ENCODE data around the gene CDS2. TPM values are rescaled to one million over a fixed set of nuclear protein-coding genes. Genes with fewer than 3 reads are reported as not detected.

The CDS2 gene
- polyA plus RNA-seq, 2 of the 4 experiments (the other 2 are of a cell fraction), result 44.0 to 106 TPM

GRCh38 chr20:5177071-5177470 lies 50.3 kb downstream of the CDS2 start:
- 90% methylated on average over 6 of the region's 6 CpGs for WGBS (ENCODE audit: missing lambda C conversion rate)
- Histone ChIP-seq H3K4me1 (0 out of 3 replicates have a peak, but pooled peaks cover 10% of the 10 kb centered on the region), H3K4me3 (no peak overlapping the region), H3K27ac (no peak overlapping the region), H3K4me2 (no peak overlapping the region), H3K9me3 (no peaks in the 10 kb centered on the region)
- DNase-seq (ENCODE audit: low read depth in 1 of 2, low spot score in 1 of 2), result no peak
- ChIA-PET POLR2A (no interaction called here), CTCF (interaction anchor here (1.1 to 1.7 kb wide), 2 partner anchors 16 to 28 kb away, joined by 3 to 4 read pairs; no protein-coding TSS in a partner anchor)
- no peak for FAIRE-seq
- ATAC-seq, result no peak
- TF ChIP-seq BHLHE40 (IDR thresholded peaks at IDR 0.05; ENCODE audit: low read depth, low read length), result no peak
- TF ChIP-seq GATA3 (IDR thresholded peaks at IDR 0.05; ENCODE audit: borderline replicate concordance), result no peak
- TF ChIP-seq ZC3H11A (IDR thresholded peaks at IDR 0.05), result no peak
- TF ChIP-seq, protein P1, sequence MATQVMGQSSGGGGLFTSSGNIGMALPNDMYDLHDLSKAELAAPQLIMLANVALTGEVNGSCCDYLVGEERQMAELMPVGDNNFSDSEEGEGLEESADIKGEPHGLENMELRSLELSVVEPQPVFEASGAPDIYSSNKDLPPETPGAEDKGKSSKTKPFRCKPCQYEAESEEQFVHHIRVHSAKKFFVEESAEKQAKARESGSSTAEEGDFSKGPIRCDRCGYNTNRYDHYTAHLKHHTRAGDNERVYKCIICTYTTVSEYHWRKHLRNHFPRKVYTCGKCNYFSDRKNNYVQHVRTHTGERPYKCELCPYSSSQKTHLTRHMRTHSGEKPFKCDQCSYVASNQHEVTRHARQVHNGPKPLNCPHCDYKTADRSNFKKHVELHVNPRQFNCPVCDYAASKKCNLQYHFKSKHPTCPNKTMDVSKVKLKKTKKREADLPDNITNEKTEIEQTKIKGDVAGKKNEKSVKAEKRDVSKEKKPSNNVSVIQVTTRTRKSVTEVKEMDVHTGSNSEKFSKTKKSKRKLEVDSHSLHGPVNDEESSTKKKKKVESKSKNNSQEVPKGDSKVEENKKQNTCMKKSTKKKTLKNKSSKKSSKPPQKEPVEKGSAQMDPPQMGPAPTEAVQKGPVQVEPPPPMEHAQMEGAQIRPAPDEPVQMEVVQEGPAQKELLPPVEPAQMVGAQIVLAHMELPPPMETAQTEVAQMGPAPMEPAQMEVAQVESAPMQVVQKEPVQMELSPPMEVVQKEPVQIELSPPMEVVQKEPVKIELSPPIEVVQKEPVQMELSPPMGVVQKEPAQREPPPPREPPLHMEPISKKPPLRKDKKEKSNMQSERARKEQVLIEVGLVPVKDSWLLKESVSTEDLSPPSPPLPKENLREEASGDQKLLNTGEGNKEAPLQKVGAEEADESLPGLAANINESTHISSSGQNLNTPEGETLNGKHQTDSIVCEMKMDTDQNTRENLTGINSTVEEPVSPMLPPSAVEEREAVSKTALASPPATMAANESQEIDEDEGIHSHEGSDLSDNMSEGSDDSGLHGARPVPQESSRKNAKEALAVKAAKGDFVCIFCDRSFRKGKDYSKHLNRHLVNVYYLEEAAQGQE (IDR thresholded peaks at IDR 0.05), result no peak
- no peak for TF ChIP-seq RAD21 (conservative IDR thresholded peaks at IDR 0.05 in 1 of 2, IDR thresholded peaks at IDR 0.05 in 1 of 2)

DNA sequence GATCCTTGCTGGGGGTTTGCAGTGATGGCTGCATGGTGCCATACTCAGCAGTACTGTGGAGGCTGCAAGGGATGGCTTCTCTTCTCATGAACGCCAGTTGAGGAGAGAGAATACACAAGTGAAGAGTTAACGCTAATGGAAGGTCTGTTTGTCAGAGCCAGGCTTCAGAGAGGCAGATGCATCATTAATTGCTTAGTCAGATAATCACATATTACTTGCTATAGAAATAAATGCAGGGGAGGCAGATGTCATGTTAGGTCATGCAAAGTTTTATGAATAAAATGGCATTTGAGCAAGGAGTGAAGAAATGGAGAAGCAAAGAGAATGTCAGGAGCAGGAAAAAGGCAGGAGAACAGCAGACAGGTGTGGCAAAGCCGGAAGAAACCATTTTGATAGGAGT lies 51.2 kb downstream of the CDS2 start:
- WGBS (ENCODE audit: missing lambda C conversion rate), result 90% methylated on average over 3 of the region's 3 CpGs

GRCh38 chr20:5180421-5180820 lies 53.6 kb downstream of the CDS2 start:
- Histone ChIP-seq H3K4me3 (no peak overlapping the region), H3K4me2 (no peak overlapping the region), H3K9me3 (no peaks in the 10 kb centered on the region), H3K4me1 (0 out of 3 replicates have a peak, but pooled peaks cover 10% of the 10 kb centered on the region), H3K27ac (no peak overlapping the region)
- ATAC-seq (no peak), FAIRE-seq (no peak), DNase-seq (ENCODE audit: low read depth in 1 of 2, low spot score in 1 of 2) (no peak)
- CTCF ChIA-PET, result interaction anchor here (0.6 to 6.0 kb wide), 9 partner anchors 12 to 268 kb away, joined by 3 to 56 read pairs (median 6); partner anchors contain the start of gene CDS2
- 83% methylated on average over 1 of the region's 1 CpG for WGBS (ENCODE audit: missing lambda C conversion rate)
- POLR2A ChIA-PET, result no interaction called here
- TF ChIP-seq HOXB13 (CRISPR knock-in tag; IDR thresholded peaks at IDR 0.05; ENCODE audit: low read depth) (no peak), CBX2 (IDR thresholded peaks at IDR 0.05; ENCODE audit: borderline replicate concordance, low read depth) (no peak), RAD21 (conservative IDR thresholded peaks at IDR 0.05 in 1 of 2, IDR thresholded peaks at IDR 0.05 in 1 of 2) (no peak), E2F6 (IDR thresholded peaks at IDR 0.05; ENCODE audit: borderline replicate concordance, low read depth) (no peak), FOSL2 (IDR thresholded peaks at IDR 0.05) (no peak), FOSL2 (CRISPR knock-in tag; IDR thresholded peaks at IDR 0.05) (no peak), ESRRA (IDR thresholded peaks at IDR 0.05; ENCODE audit: borderline replicate concordance, low read length) (no peak), EHF (CRISPR knock-in tag; IDR thresholded peaks at IDR 0.05) (no peak), POLR2AphosphoS2 (conservative IDR thresholded peaks at IDR 0.05; ENCODE audit: low read length) (no peak), JUNB (IDR thresholded peaks at IDR 0.05) (no peak), ZFP36 (IDR thresholded peaks at IDR 0.05; ENCODE audit: borderline replicate concordance, partially characterized antibody) (no peak), FOXS1 (CRISPR knock-in tag; IDR thresholded peaks at IDR 0.05) (no peak), CBX8 (IDR thresholded peaks at IDR 0.05) (no peak)
- TF ChIP-seq, protein P1 (IDR thresholded peaks at IDR 0.05), result no peak
- TF ChIP-seq, protein P2, sequence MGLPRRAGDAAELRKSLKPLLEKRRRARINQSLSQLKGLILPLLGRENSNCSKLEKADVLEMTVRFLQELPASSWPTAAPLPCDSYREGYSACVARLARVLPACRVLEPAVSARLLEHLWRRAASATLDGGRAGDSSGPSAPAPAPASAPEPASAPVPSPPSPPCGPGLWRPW (IDR thresholded peaks at IDR 0.05), result no peak

More for the DNA sequence above, 51.2 kb downstream of the CDS2 start:
- ATAC-seq (no peak), FAIRE-seq (no peak), DNase-seq (ENCODE audit: low read depth in 1 of 2, low spot score in 1 of 2) (no peak)
- ChIA-PET CTCF (interaction anchor here (1.1 to 1.7 kb wide), 2 partner anchors 15 to 27 kb away, joined by 3 to 4 read pairs; no protein-coding TSS in a partner anchor), POLR2A (no interaction called here)
- Histone ChIP-seq H3K27ac (no peak overlapping the region), H3K4me3 (no peak overlapping the region), H3K4me2 (no peak overlapping the region), H3K4me1 (0 out of 3 replicates have a peak, but pooled peaks cover 10% of the 10 kb centered on the region), H3K9me3 (no peaks in the 10 kb centered on the region)
- TF ChIP-seq, protein P3, sequence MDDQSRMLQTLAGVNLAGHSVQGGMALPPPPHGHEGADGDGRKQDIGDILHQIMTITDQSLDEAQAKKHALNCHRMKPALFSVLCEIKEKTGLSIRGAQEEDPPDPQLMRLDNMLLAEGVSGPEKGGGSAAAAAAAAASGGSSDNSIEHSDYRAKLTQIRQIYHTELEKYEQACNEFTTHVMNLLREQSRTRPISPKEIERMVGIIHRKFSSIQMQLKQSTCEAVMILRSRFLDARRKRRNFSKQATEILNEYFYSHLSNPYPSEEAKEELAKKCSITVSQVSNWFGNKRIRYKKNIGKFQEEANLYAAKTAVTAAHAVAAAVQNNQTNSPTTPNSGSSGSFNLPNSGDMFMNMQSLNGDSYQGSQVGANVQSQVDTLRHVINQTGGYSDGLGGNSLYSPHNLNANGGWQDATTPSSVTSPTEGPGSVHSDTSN (IDR thresholded peaks at IDR 0.05), result no peak
- TF ChIP-seq JUN (IDR thresholded peaks at IDR 0.05) (no peak), FOSL2 (IDR thresholded peaks at IDR 0.05) (no peak), FOSL2 (CRISPR knock-in tag; IDR thresholded peaks at IDR 0.05) (no peak), HDAC2 (IDR thresholded peaks at IDR 0.05) (no peak), RCOR1 (IDR thresholded peaks at IDR 0.05; ENCODE audit: low read depth, low read length) (no peak), BHLHE40 (IDR thresholded peaks at IDR 0.05; ENCODE audit: low read depth, low read length) (no peak), JUNB (IDR thresholded peaks at IDR 0.05) (no peak), ZNF302 (CRISPR knock-in tag; IDR thresholded peaks at IDR 0.05) (no peak), NFE2L2 (conservative IDR thresholded peaks at IDR 0.05; ENCODE audit: low read length) (no peak), MAX (IDR thresholded peaks at IDR 0.05) (no peak), CHD2 (IDR thresholded peaks at IDR 0.05; ENCODE audit: low read length, partially characterized antibody) (no peak), RAD21 (conservative IDR thresholded peaks at IDR 0.05 in 1 of 2, IDR thresholded peaks at IDR 0.05 in 1 of 2) (no peak)
